Midbrain (tissue), 1 donor: ENCODE measurements around the gene GID4.
"Not testable (repeated sequence)": the region's sequence is repeated elsewhere in the genome, so short reads cannot be mapped to it uniquely, and the experiment has no call there.

Experiments used
- DNase-seq: peaks from one replicate; lab custom pipeline; 2025; lab: John Stamatoyannopoulos, UW

GID4 gene

GRCh38 chr17:18038861-18039534 lies at the start of gene GID4, which contains the start of gene ATPAF2:
GID4 (plus strand) TSS chr17:18039408; CDS start chr17:18039465, 57 bp downstream.
ATPAF2 (minus strand) TSS chr17:18039168; CDS start chr17:18039013, 155 bp downstream.
- DNase-seq: peak; percentile 99

- DNase-seq: no peak
These were observed 49.6 kb upstream of the GID4 start for GRCh38 chr17:17989618-17990017.

GRCh38 chr17:17990282-17990681 lies 48.9 kb upstream of the GID4 start:
- DNase-seq: no peak

GRCh38 chr17:17993366-17993765 lies 45.8 kb upstream of the GID4 start:
- DNase-seq: no peak

GRCh38 chr17:17993852-17994251 lies 45.4 kb upstream of the GID4 start:
- no peak for DNase-seq

GRCh38 chr17:17994271-17995069 lies 44.7 kb upstream of the GID4 start:
- peak; percentile 7 for DNase-seq

GRCh38 chr17:17995887-17996286 lies 43.3 kb upstream of the GID4 start:
- DNase-seq: not testable (repeated sequence)

- no peak for DNase-seq
These were observed 40.3 kb upstream of the GID4 start for GRCh38 chr17:17998934-17999333.

GRCh38 chr17:17999364-18000029 lies 39.7 kb upstream of the GID4 start:
- no peak for DNase-seq

- DNase-seq: no peak
These were observed 39.2 kb upstream of the GID4 start for GRCh38 chr17:18000030-18000408.

- DNase-seq: no peak
These were observed 37.0 kb upstream of the GID4 start for GRCh38 chr17:18002171-18002570.

GRCh38 chr17:18004345-18004744 lies 34.9 kb upstream of the GID4 start:
- no peak for DNase-seq

GRCh38 chr17:18004884-18005305 lies 34.3 kb upstream of the GID4 start:
- DNase-seq: no peak

GRCh38 chr17:18005496-18005895 lies 33.7 kb upstream of the GID4 start:
- DNase-seq: no peak

- DNase-seq: no peak
These were observed 32.5 kb upstream of the GID4 start for GRCh38 chr17:18006495-18007239.

GRCh38 chr17:18008496-18009268 lies 30.5 kb upstream of the GID4 start:
- DNase-seq: no peak

- DNase-seq: no peak
These were observed 29.4 kb upstream of the GID4 start for GRCh38 chr17:18009609-18010420.

- DNase-seq: no peak
These were observed 27.9 kb upstream of the GID4 start for GRCh38 chr17:18011286-18011685.

- no peak for DNase-seq
These were observed 25.2 kb upstream of the GID4 start for GRCh38 chr17:18014006-18014405.

GRCh38 chr17:18015593-18015992 lies 23.6 kb upstream of the GID4 start:
- no peak for DNase-seq
